ENCODE results near the gene GRID2IP. TPM values are rescaled to one million over a fixed set of nuclear protein-coding genes. Genes with fewer than 3 reads are reported as not detected.
"Not testable (repeated sequence)": the region's sequence is repeated elsewhere in the genome, so short reads cannot be mapped to it uniquely, and the experiment has no call there.

Gene GRID2IP
- total and polyA plus RNA-seq, 2 of the 13 experiments (the other 11 are each of a cell fraction or from before 2014, with no cell fraction given), result 0.03 TPM; not detected in 1

DNA sequence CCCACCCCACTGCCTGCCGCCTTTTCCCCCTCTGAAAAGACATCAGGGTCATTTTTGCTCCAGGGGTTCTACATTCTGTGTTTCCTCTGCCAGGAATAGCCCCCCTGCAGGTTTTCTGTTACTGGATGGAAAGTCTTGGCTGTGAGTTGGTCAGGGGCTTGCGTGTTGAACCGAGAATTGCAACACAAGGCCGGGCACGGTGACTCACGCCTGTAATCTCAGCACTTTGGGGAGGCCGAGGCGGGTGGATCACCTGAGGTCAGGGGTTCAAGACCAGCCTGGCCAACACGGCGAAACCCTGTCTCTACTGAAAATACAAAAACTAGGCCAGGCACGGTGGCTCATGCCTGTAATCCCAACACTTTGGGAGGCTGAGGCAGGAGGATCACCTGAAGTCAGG is 101.4 kb downstream of the GRID2IP start:
- FAIRE-seq (peak; percentile 43), DNase-seq (ENCODE audit: low spot score) (peak; percentile 54), ATAC-seq (peak; percentile 3; the same call in 2 of the 3 replicates)
- H3K4me2 ChIP-seq (ENCODE audit: low read depth, low read length); H3K9ac ChIP-seq (ENCODE audit: insufficient read depth, low read depth, low read length); in situ Hi-C loops (cut with HindIII; ENCODE audit: extremely low pct_ligation_motif_present, low pct_unique_long_range_greater_than_20kb); H4K20me1 ChIP-seq (ENCODE audit: insufficient read depth, low read length); POLR2A ChIA-PET; H2AFZ ChIP-seq (ENCODE audit: low read length); H3K27ac ChIP-seq (ENCODE audit: extremely low read length, insufficient read depth, low read length); BruUV-seq (replicated peaks); H3K27me3 ChIP-seq (ENCODE audit: control insufficient read depth in 1 of 2, insufficient read depth in 2 of 2, low read length in 2 of 2); H3K36me3 ChIP-seq (replicated peaks in 1 of 2; ENCODE audit: control insufficient read depth in 1 of 2, insufficient read depth in 2 of 2, low read length in 2 of 2); CTCF ChIA-PET (ENCODE audit: low intra/inter-chr PET ratio, low total read pairs); H3K4me3 ChIP-seq (replicated peaks in 1 of 3; ENCODE audit: insufficient read depth in 1 of 3, low read depth in 2 of 3, low read length in 3 of 3); intact Hi-C loops (cut with micrococcal nuclease; ENCODE audit: unreplicated experiment); H3K9me3 ChIP-seq (ENCODE audit: low read length); TF ChIP-seq NR2F6 (IDR thresholded peaks at IDR 0.05): not testable (repeated sequence)
- Histone ChIP-seq H3K4me1 (ENCODE audit: insufficient read depth, low read length) (peaks cover 27% of the 10 kb centered on the region), H3K79me2 (ENCODE audit: insufficient read depth, low read length) (peaks cover 10% of the 10 kb centered on the region)
- WGBS (ENCODE audit: low lambda C conversion rate), result under 1% methylated on average over 8 of the region's 11 CpGs
- TF ChIP-seq KDM1A (CRISPR knock-in tag; IDR thresholded peaks at IDR 0.05) (peak; percentile 68; the same call in 1 of the 2 replicates), MED1 (CRISPR knock-in tag; IDR thresholded peaks at IDR 0.05) (0 out of 2 replicates have a peak, but pooled peaks have one; percentile 18), SAP130 (CRISPR knock-in tag; IDR thresholded peaks at IDR 0.05; ENCODE audit: low read depth) (peak; percentile 53; the same call in 1 of the 2 replicates), CEBPB (IDR thresholded peaks at IDR 0.05; ENCODE audit: borderline replicate concordance, low read depth, low read length) (peak; percentile 66; the same call in 1 of the 2 replicates), DPF2 (CRISPR knock-in tag; IDR thresholded peaks at IDR 0.05; ENCODE audit: borderline replicate concordance, low read depth) (0 out of 2 replicates have a peak, but pooled peaks have one; percentile 33), ARID5B (CRISPR knock-in tag; IDR thresholded peaks at IDR 0.05) (peak; percentile 62; the same call in 1 of the 2 replicates), RXRB (CRISPR knock-in tag; IDR thresholded peaks at IDR 0.05; ENCODE audit: borderline replicate concordance) (0 out of 2 replicates have a peak, but pooled peaks have one; percentile 24), HDAC2 (CRISPR knock-in tag; IDR thresholded peaks at IDR 0.05) (peak; percentile 39; the same call in 1 of the 2 replicates), FOSL2 (CRISPR knock-in tag; IDR thresholded peaks at IDR 0.05) (peak; percentile 96), RXRA (CRISPR knock-in tag; IDR thresholded peaks at IDR 0.05) (peak; percentile 44; the same call in 1 of the 2 replicates), PITX1 (CRISPR knock-in tag; IDR thresholded peaks at IDR 0.05) (0 out of 2 replicates have a peak, but pooled peaks have one; percentile 7), ZMYM3 (CRISPR knock-in tag; IDR thresholded peaks at IDR 0.05) (0 out of 2 replicates have a peak, but pooled peaks have one; percentile 38), FOXA3 (CRISPR knock-in tag; IDR thresholded peaks at IDR 0.05) (0 out of 2 replicates have a peak, but pooled peaks have one; percentile 16), RARA (CRISPR knock-in tag; IDR thresholded peaks at IDR 0.05) (peak; percentile 84), NR2F1 (CRISPR knock-in tag; IDR thresholded peaks at IDR 0.05) (0 out of 4 replicates have a peak, but pooled peaks of 1 of the 2 experiments have one; percentile 16), NR2F6 (CRISPR knock-in tag; IDR thresholded peaks at IDR 0.05) (0 out of 2 replicates have a peak, but pooled peaks have one; percentile 50), JUND (CRISPR knock-in tag; IDR thresholded peaks at IDR 0.05) (peak; percentile 88), HMG20A (CRISPR knock-in tag; IDR thresholded peaks at IDR 0.05; ENCODE audit: borderline replicate concordance) (peak; percentile 29; the same call in 1 of the 2 replicates), CEBPG (CRISPR knock-in tag; IDR thresholded peaks at IDR 0.05) (peak; percentile 83), ADNP (CRISPR knock-in tag; IDR thresholded peaks at IDR 0.05) (peak; percentile 75; the same call in 1 of the 2 replicates)
- TF ChIP-seq, protein P1, sequence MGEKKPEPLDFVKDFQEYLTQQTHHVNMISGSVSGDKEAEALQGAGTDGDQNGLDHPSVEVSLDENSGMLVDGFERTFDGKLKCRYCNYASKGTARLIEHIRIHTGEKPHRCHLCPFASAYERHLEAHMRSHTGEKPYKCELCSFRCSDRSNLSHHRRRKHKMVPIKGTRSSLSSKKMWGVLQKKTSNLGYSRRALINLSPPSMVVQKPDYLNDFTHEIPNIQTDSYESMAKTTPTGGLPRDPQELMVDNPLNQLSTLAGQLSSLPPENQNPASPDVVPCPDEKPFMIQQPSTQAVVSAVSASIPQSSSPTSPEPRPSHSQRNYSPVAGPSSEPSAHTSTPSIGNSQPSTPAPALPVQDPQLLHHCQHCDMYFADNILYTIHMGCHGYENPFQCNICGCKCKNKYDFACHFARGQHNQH (CRISPR knock-in tag; IDR thresholded peaks at IDR 0.05), result peak; percentile 24; the same call in 1 of the 2 replicates
- TF ChIP-seq, protein P2, sequence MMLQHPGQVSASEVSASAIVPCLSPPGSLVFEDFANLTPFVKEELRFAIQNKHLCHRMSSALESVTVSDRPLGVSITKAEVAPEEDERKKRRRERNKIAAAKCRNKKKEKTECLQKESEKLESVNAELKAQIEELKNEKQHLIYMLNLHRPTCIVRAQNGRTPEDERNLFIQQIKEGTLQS (CRISPR knock-in tag; IDR thresholded peaks at IDR 0.05), result peak; percentile 85
